Right cardiac atrium (tissue), 5 donors: ENCODE data around the gene TOR1AIP2. TPM values are rescaled to one million over a fixed set of nuclear protein-coding genes. Genes with fewer than 3 reads are reported as not detected.
A peak's percentile ranks its signal among the peaks of the same experiment; 100 is the strongest.

ENCODE experiments used
- ATAC-seq, 2 donors: fragments of 200-7000 bp; cut with Tn5 transposase; one replicate each; pipeline versions ENCODE4 v1.8.0 to v1.9.1; 2020; ENCODE audit warnings: moderate library complexity in 2 of 2, mild to moderate bottlenecking in 1 of 2
- DNase-seq, 3 donors: peaks; one replicate each; pipeline ENCODE4 v3.0.0-alpha.2; 2020
- H3K27ac ChIP-seq: one replicate; pipeline ENCODE4 v1.5.1; 2013; ENCODE audit warnings: mild to moderate bottlenecking, low read length, control low read depth, moderate library complexity
- H3K27me3 ChIP-seq: one replicate; pipeline ENCODE4 v1.6.1; 2013; ENCODE audit not compliant: control insufficient read depth, insufficient read depth
- H3K4me1 ChIP-seq: one replicate; pipeline ENCODE4 v1.6.1; 2013; ENCODE audit warnings: low read length; ENCODE audit not compliant: control insufficient read depth, insufficient read depth
- H3K4me3 ChIP-seq: one replicate; pipeline ENCODE4 v1.5.1; 2013; ENCODE audit warnings: low read length, control low read depth
- H3K9me3 ChIP-seq: one replicate; pipeline ENCODE4 v1.6.1; 2013; ENCODE audit warnings: low read length; ENCODE audit not compliant: control insufficient read depth
- WGBS: extraction: QIAGEN DNeasy Blood & Tissue Kit; methylation state at CpG from one replicate; pipeline ENCODE4 v1.1.7; 2013; 5-methylcytosine and 5-hydroxymethylcytosine counted together
- intact Hi-C, 4 donors: fragments of 100-400 bp; cut with DNase I; formaldehyde crosslinking; loops; one replicate each; pipeline versions ENCODE4 v1.11.0 to v1.14.0; 2022 to 2023
- polyA plus RNA-seq: library from polyadenylated mRNA; stranded (reverse); fragments of 200-250 nt; gene quantifications from one replicate; pipeline ENCODE4 v1.2.3, GENCODE V29; 2013
- total RNA-seq, 4 donors: library from RNA; stranded (reverse); fragmentation: NEBNext Ultra II Directional; extraction: Animal tissue kit (Norgen Biotek cat#: 25700); gene quantifications; one replicate each; pipeline ENCODE4 v1.2.1, GENCODE V29; 2021
- donor health status: healthy with polysubstance abuse.
- donor health status: DM: no; HTN: yes; CAD: no.
- donor health status: DM: no; HTN: no; CAD: no.
- donor health status: DM: no; HTN: yes; CAD: no; lungs with severe emphysema.
- donor health status: DM: yes; HTN: yes; CAD: no.

Gene TOR1AIP2
- total and polyA plus RNA-seq, 5 donors = 11.0 to 52.2 (median 46.6) TPM

GRCh38 chr1:179911812-179912211, 34.2 kb upstream of the TOR1AIP2 start:
- Histone ChIP-seq H3K4me1 (no peaks in the 10 kb centered on the region), H3K27me3 (no peaks in the 10 kb centered on the region), H3K9me3 (no peaks in the 10 kb centered on the region), H3K27ac (no peak overlapping the region), H3K4me3 (no peak overlapping the region)
- WGBS = 98% methylated on average over 3 of the region's 3 CpGs
- intact Hi-C loops = no loop called here
- no peak for ATAC-seq
- no peak for DNase-seq

- no peak for ATAC-seq
- Histone ChIP-seq H3K4me3 (no peak overlapping the region), H3K9me3 (no peaks in the 10 kb centered on the region), H3K27ac (no peak overlapping the region), H3K27me3 (no peaks in the 10 kb centered on the region), H3K4me1 (no peaks in the 10 kb centered on the region)
- DNase-seq = no peak
- WGBS = 68% methylated on average over 1 of the region's 1 CpG
- intact Hi-C loops = no loop called here
Measured at GRCh38 chr1:179910934-179911333, 33.3 kb upstream of the TOR1AIP2 start.

GRCh38 chr1:179889589-179889988, 12.0 kb upstream of the TOR1AIP2 start:
- H3K9me3 ChIP-seq = no peaks in the 10 kb centered on the region
- ATAC-seq = no peak
- 80% methylated on average over 4 of the region's 4 CpGs for whole genome bisulfite sequencing
- no peak overlapping the region for H3K4me3 ChIP-seq
- DNase-seq = no peak
- intact Hi-C loops = loop anchor here in 1 of 4 donors (10.0 kb wide), 1 partner anchor 65 kb away; the partner anchor contains the start of gene CEP350
- H3K27ac ChIP-seq = no peak overlapping the region
- H3K27me3 ChIP-seq = no peaks in the 10 kb centered on the region
- H3K4me1 ChIP-seq = no peaks in the 10 kb centered on the region

GRCh38 chr1:179888071-179888470, 10.5 kb upstream of the TOR1AIP2 start:
- no peak overlapping the region for H3K4me3 ChIP-seq
- intact Hi-C loops = loop anchor here in 1 of 4 donors (10.0 kb wide), 1 partner anchor 67 kb away; the partner anchor contains the start of gene CEP350
- no peak overlapping the region for H3K27ac ChIP-seq
- WGBS = 66% methylated on average over 2 of the region's 2 CpGs
- no peaks in the 10 kb centered on the region for H3K4me1 ChIP-seq
- DNase-seq (no peak), ATAC-seq (no peak)
- H3K27me3 ChIP-seq = no peaks in the 10 kb centered on the region
- no peaks in the 10 kb centered on the region for H3K9me3 ChIP-seq

- H3K9me3 ChIP-seq = no peaks in the 10 kb centered on the region
- intact Hi-C loops = loop anchor here in 1 of 4 donors (10.0 kb wide), 1 partner anchor 71 kb away; the partner anchor contains the start of gene CEP350
- no peak for DNase-seq
- H3K4me3 ChIP-seq = peak overlapping the region; percentile 64
- H3K27me3 ChIP-seq = no peaks in the 10 kb centered on the region
- no peaks in the 10 kb centered on the region for H3K4me1 ChIP-seq
- 19% methylated on average over 4 of the region's 4 CpGs for WGBS
- ATAC-seq = no peak
- H3K27ac ChIP-seq = no peak overlapping the region
Measured at GRCh38 chr1:179883745-179884138, 6.1 kb upstream of the TOR1AIP2 start.

- peak overlapping the region; percentile 84 for H3K27ac ChIP-seq
- H3K4me1 ChIP-seq = no peaks in the 10 kb centered on the region
- WGBS = under 1% methylated on average over 26 of the region's 26 CpGs
- DNase-seq (peak in 1 of 3 donors; percentile 84), ATAC-seq (peak in 1 of 2 donors; percentile 62)
- intact Hi-C loops = loop anchor here in 1 of 4 donors (10.0 kb wide), 1 partner anchor 72 kb away; the partner anchor contains the start of gene CEP350
- H3K4me3 ChIP-seq = peak overlapping the region; percentile 64
- H3K27me3 ChIP-seq = no peaks in the 10 kb centered on the region
- H3K9me3 ChIP-seq = no peaks in the 10 kb centered on the region
Measured at GRCh38 chr1:179883040-179883744, 5.6 kb upstream of the TOR1AIP2 start.

- Histone ChIP-seq H3K9me3 (no peaks in the 10 kb centered on the region), H3K27ac (peak within 1 kb of the TSS; percentile 97), H3K4me1 (no peaks in the 10 kb centered on the region), H3K4me3 (peak within 1 kb of the TSS; percentile 64), H3K27me3 (no peaks in the 10 kb centered on the region)
- ATAC-seq = peak; percentile 96 to 97
- intact Hi-C loops = loop anchor here in 1 of 4 donors (10.0 kb wide), 1 partner anchor 72 kb away; the partner anchor contains the start of gene CEP350
- WGBS = under 1% methylated on average over 72 of the region's 72 CpGs
- DNase-seq = peak; percentile 98 to 99 (median 99)
Measured at GRCh38 chr1:179882253-179883039, 4.8 kb upstream of the TOR1AIP2 start, which contains the start of gene TOR1AIP1. TSS of gene TOR1AIP1 (plus strand) at chr1:179882285. CDS start at chr1:179882503, 218 bp downstream.

GRCh38 chr1:179881642-179882252, 4.1 kb upstream of the TOR1AIP2 start:
- Histone ChIP-seq H3K9me3 (no peaks in the 10 kb centered on the region), H3K4me1 (no peaks in the 10 kb centered on the region), H3K27ac (peak overlapping the region; percentile 97), H3K27me3 (no peaks in the 10 kb centered on the region), H3K4me3 (peak overlapping the region; percentile 37)
- ATAC-seq (peak; percentile 49 to 55), DNase-seq (no peak)
- intact Hi-C loops = loop anchor here in 1 of 4 donors (10.0 kb wide), 1 partner anchor 73 kb away; the partner anchor contains the start of gene CEP350
- WGBS = 1% methylated on average over 22 of the region's 22 CpGs

- no peak for ATAC-seq
- intact Hi-C loops = loop anchor here in 1 of 4 donors (10.0 kb wide), 1 partner anchor 75 kb away; the partner anchor contains the start of gene CEP350
- H3K27me3 ChIP-seq = no peaks in the 10 kb centered on the region
- H3K27ac ChIP-seq = no peak overlapping the region
- 92% methylated on average over 2 of the region's 2 CpGs for WGBS
- no peak for DNase-seq
- H3K4me3 ChIP-seq = no peak overlapping the region
- H3K9me3 ChIP-seq = no peaks in the 10 kb centered on the region
- no peaks in the 10 kb centered on the region for H3K4me1 ChIP-seq
Measured at GRCh38 chr1:179879797-179880196, 2.2 kb upstream of the TOR1AIP2 start.

- intact Hi-C loops = no loop called here
- Histone ChIP-seq H3K27ac (no peak overlapping the region), H3K9me3 (no peaks in the 10 kb centered on the region), H3K27me3 (no peaks in the 10 kb centered on the region), H3K4me3 (peak overlapping the region; percentile 92), H3K4me1 (peaks cover 2% of the 10 kb centered on the region)
- no peak for DNase-seq
- 65% methylated on average over 3 of the region's 3 CpGs for WGBS
- ATAC-seq = no peak
Measured at GRCh38 chr1:179876300-179876715, 1.3 kb downstream of the TOR1AIP2 start.
